H9 (cell line): Measurements from ENCODE around the gene EFNB1. TPM values are rescaled to one million over a fixed set of nuclear protein-coding genes. Genes with fewer than 3 reads are reported as not detected.

ENCODE experiments used
- DNase-seq: peaks from one replicate; pipeline ENCODE4 v3.0.0-alpha.2; 2017
- H2AFZ ChIP-seq: one replicate; pipeline ENCODE4 v1.6.1; 2013; ENCODE audit warnings: mild to moderate bottlenecking, low read length, control low read depth, moderate library complexity
- H2AK5ac ChIP-seq: 2 replicates; pipeline ENCODE4 v1.6.1; 2013; ENCODE audit warnings: low read length, control low read depth, mixed read lengths; ENCODE audit not compliant: insufficient read length
- H2BK120ac ChIP-seq: one replicate; pipeline ENCODE4 v1.6.1; 2013; ENCODE audit warnings: low read depth, mild to moderate bottlenecking, low read length, control low read depth, inconsistent platforms; ENCODE audit not compliant: poor library complexity, severe bottlenecking
- H2BK12ac ChIP-seq: 2 replicates; pipeline ENCODE4 v1.6.1; 2013; ENCODE audit warnings: low read length, control low read depth, mixed read lengths, low read depth; ENCODE audit not compliant: insufficient read length
- H2BK15ac ChIP-seq: 2 replicates; pipeline ENCODE4 v1.6.1; 2013; ENCODE audit warnings: low read depth, low read length, control low read depth
- H2BK20ac ChIP-seq: one replicate; pipeline ENCODE4 v1.6.1; 2013; ENCODE audit warnings: low read depth, mild to moderate bottlenecking, low read length, control low read depth, inconsistent platforms; ENCODE audit not compliant: poor library complexity, severe bottlenecking
- H2BK5ac ChIP-seq: 2 replicates; pipeline ENCODE4 v1.6.1; 2013; ENCODE audit warnings: low read length, control low read depth, mixed read lengths; ENCODE audit not compliant: insufficient read length
- H3K14ac ChIP-seq: 2 replicates; pipeline ENCODE4 v1.6.1; 2013; ENCODE audit warnings: low read length, control low read depth; ENCODE audit not compliant: insufficient read depth
- H3K18ac ChIP-seq: 2 replicates; pipeline ENCODE4 v1.6.1; 2013; ENCODE audit warnings: low read depth, mild to moderate bottlenecking, mixed read lengths, low read length, control low read depth; ENCODE audit not compliant: insufficient read length
- H3K23ac ChIP-seq: 2 replicates; pipeline ENCODE4 v1.6.1; 2013; ENCODE audit warnings: low read length, control low read depth, mixed read lengths, low read depth; ENCODE audit not compliant: insufficient read length
- H3K23me2 ChIP-seq: 2 replicates; pipeline ENCODE4 v1.6.1; 2013; ENCODE audit warnings: low read depth, mild to moderate bottlenecking, mixed read lengths, low read length, control low read depth; ENCODE audit not compliant: insufficient read length, poor library complexity, severe bottlenecking
- H3K27ac ChIP-seq: 2 replicates; pipeline ENCODE4 v1.5.1; 2013; ENCODE audit warnings: low read length, control low read depth, mixed read lengths, low read depth; ENCODE audit not compliant: insufficient read length
- H3K27me3 ChIP-seq: 2 replicates; pipeline ENCODE4 v1.6.1; 2013; ENCODE audit warnings: low read length, control low read depth, inconsistent platforms; ENCODE audit not compliant: insufficient read depth
- H3K4ac ChIP-seq: 2 replicates; pipeline ENCODE4 v1.6.1; 2013; ENCODE audit warnings: low read depth, mild to moderate bottlenecking, control low read depth, inconsistent platforms, low read length, moderate library complexity
- H3K4me1 ChIP-seq: 2 replicates; pipeline ENCODE4 v1.6.1; 2013; ENCODE audit warnings: low read length, control low read depth, inconsistent platforms; ENCODE audit not compliant: insufficient read depth
- H3K4me2 ChIP-seq: 2 replicates; pipeline ENCODE4 v1.6.1; 2013; ENCODE audit warnings: low read length, control low read depth, mixed read lengths; ENCODE audit not compliant: insufficient read length, insufficient read depth
- H3K56ac ChIP-seq: 2 replicates; pipeline ENCODE4 v1.6.1; 2013; ENCODE audit warnings: low read depth, mild to moderate bottlenecking, mixed read lengths, low read length, control low read depth; ENCODE audit not compliant: insufficient read length
- H3K79me1 ChIP-seq: 2 replicates; pipeline ENCODE4 v1.6.1; 2013; ENCODE audit warnings: low read depth, mild to moderate bottlenecking, moderate library complexity, low read length, control low read depth, inconsistent platforms; ENCODE audit not compliant: insufficient read depth, poor library complexity, severe bottlenecking
- H3K79me2 ChIP-seq: 2 replicates; pipeline ENCODE4 v1.6.1; 2013; ENCODE audit warnings: low read length, control low read depth, inconsistent platforms; ENCODE audit not compliant: insufficient read depth
- H3K9ac ChIP-seq: 2 replicates; pipeline ENCODE4 v1.6.1; 2013; ENCODE audit warnings: low read length, control low read depth, mixed read lengths; ENCODE audit not compliant: insufficient read length; ENCODE audit errors: extremely low read depth
- H3K9me3 ChIP-seq: one replicate; pipeline ENCODE4 v1.6.1; 2013; ENCODE audit warnings: low read depth, low read length, inconsistent platforms; ENCODE audit not compliant: control insufficient read depth
- H3T11ph ChIP-seq: one replicate; pipeline ENCODE4 v1.6.1; 2013; ENCODE audit warnings: mild to moderate bottlenecking, low read length, control low read depth, inconsistent platforms
- H4K20me1 ChIP-seq: one replicate; pipeline ENCODE4 v1.6.1; 2013; ENCODE audit not compliant: control insufficient read depth, insufficient read length, insufficient read depth
- H4K5ac ChIP-seq: 2 replicates; pipeline ENCODE4 v1.6.1; 2013; ENCODE audit warnings: low read depth, mild to moderate bottlenecking, mixed read lengths, low read length, control low read depth; ENCODE audit not compliant: insufficient read length
- H4K8ac ChIP-seq: replicated peaks from 2 replicates; pipeline ENCODE4 v1.6.1; 2013; ENCODE audit warnings: low read length, control low read depth, mixed read lengths, low read depth; ENCODE audit not compliant: insufficient read length
- H4K91ac ChIP-seq: 2 replicates; pipeline ENCODE4 v1.6.1; 2013; ENCODE audit warnings: low read depth, mild to moderate bottlenecking, moderate library complexity, mixed read lengths, low read length, control low read depth; ENCODE audit not compliant: insufficient read length
- H3K27ac Mint-ChIP-seq, 3 experiments: 2 replicates in 2 of 3; 3 replicates in 1 of 3; pipeline ENCODE4 v1.8.0; 2020 to 2021; ENCODE audit warnings: mixed read lengths in 3 of 3, mild to moderate bottlenecking in 1 of 3, moderate library complexity in 1 of 3
- H3K27me3 Mint-ChIP-seq: 2 replicates; pipeline ENCODE4 v1.8.0; 2021; ENCODE audit warnings: low read depth, mild to moderate bottlenecking, moderate library complexity, mixed read lengths
- H3K36me3 Mint-ChIP-seq, 3 experiments: 2 replicates in 2 of 3; 3 replicates in 1 of 3; pipeline ENCODE4 v1.8.0; 2020 to 2021; ENCODE audit warnings: low read depth in 3 of 3, mixed read lengths in 3 of 3; ENCODE audit not compliant: insufficient read depth in 1 of 3
- H3K4me1 Mint-ChIP-seq, 2 experiments: 2 replicates each; pipeline ENCODE4 v1.8.0; 2020; ENCODE audit warnings: mixed read lengths in 2 of 2
- H3K4me3 Mint-ChIP-seq, 2 experiments: 2 replicates in 1 of 2; 3 replicates in 1 of 2; pipeline ENCODE4 v1.8.0; 2020 to 2021; ENCODE audit warnings: mild to moderate bottlenecking in 2 of 2, mixed read lengths in 2 of 2, moderate library complexity in 1 of 2
- H3K9me3 Mint-ChIP-seq, 2 experiments: 2 replicates in 1 of 2; 3 replicates in 1 of 2; pipeline ENCODE4 v1.8.0; 2020; ENCODE audit warnings: mild to moderate bottlenecking in 2 of 2, mixed read lengths in 2 of 2, moderate library complexity in 1 of 2
- CTCF ChIP-seq: fragments of 200-600 bp; sonication (generic); conservative IDR thresholded peaks from 3 replicates; pipeline ENCODE4 v1.8.0; 2021; ENCODE audit warnings: antibody characterized with exemption, mild to moderate bottlenecking
- WGBS: extraction: QIAGEN DNeasy Blood & Tissue Kit; methylation state at CpG from one replicate; pipeline ENCODE4 v1.1.7; 2013; ENCODE audit warnings: missing lambda C conversion rate, low lambda C conversion rate, mixed read lengths; ENCODE audit not compliant: insufficient read length; ENCODE audit errors: extremely low coverage; 5-methylcytosine and 5-hydroxymethylcytosine counted together
- total RNA-seq: library from RNA; stranded (reverse); gene quantifications from 2 replicates; pipeline ENCODE4 v1.2.1, GENCODE V29; 2021

Gene EFNB1
- total RNA-seq, 1 experiment from 2014 or later: 3.1 TPM

GRCh38 chrX:68792083-68792482, 36.7 kb upstream of the EFNB1 start:
- H3K9me3 Mint-ChIP-seq: peaks cover 74 to 80% of the 10 kb centered on the region in 2 experiments
- H3T11ph ChIP-seq: no peak overlapping the region
- no CpG with 5 or more reads among the region's 1 CpG for WGBS
- H3K79me1 ChIP-seq: no peaks in the 10 kb centered on the region
- H3K79me2 ChIP-seq: no peaks in the 10 kb centered on the region
- H3K9me3 ChIP-seq: peaks cover 69% of the 10 kb centered on the region
- H3K23ac ChIP-seq: no peak overlapping the region
- H3K18ac ChIP-seq: no peak overlapping the region
- H3K23me2 ChIP-seq: no peaks in the 10 kb centered on the region
- no peak for TF ChIP-seq CTCF
- H3K27me3 ChIP-seq: no peaks in the 10 kb centered on the region
- DNase-seq: no peak
- no peaks in the 10 kb centered on the region for H3K4me1 Mint-ChIP-seq
- peaks cover 34% of the 10 kb centered on the region for H3K27me3 Mint-ChIP-seq
- H2BK15ac ChIP-seq: no peak overlapping the region
- H4K8ac ChIP-seq: no peak overlapping the region
- H2AK5ac ChIP-seq: no peak overlapping the region
- H2BK12ac ChIP-seq: no peak overlapping the region
- H3K14ac ChIP-seq: no peak overlapping the region
- H4K20me1 ChIP-seq: no peaks in the 10 kb centered on the region
- H2AFZ ChIP-seq: no peak overlapping the region
- H3K56ac ChIP-seq: no peak overlapping the region
- no peak overlapping the region for H3K27ac ChIP-seq
- H4K5ac ChIP-seq: no peak overlapping the region
- H2BK20ac ChIP-seq: no peak overlapping the region
- H4K91ac ChIP-seq: no peak overlapping the region
- no peak overlapping the region for H3K4ac ChIP-seq
- no peak overlapping the region for H2BK5ac ChIP-seq
- no peak overlapping the region for H3K4me3 Mint-ChIP-seq
- H3K4me2 ChIP-seq: no peak overlapping the region
- peaks cover 0 to 1% (median 0%) of the 10 kb centered on the region in 3 experiments; a peak in 4 of 7 replicates for H3K36me3 Mint-ChIP-seq
- no peaks in the 10 kb centered on the region for H3K4me1 ChIP-seq
- H3K27ac Mint-ChIP-seq: no peak overlapping the region
- H3K9ac ChIP-seq: no peak overlapping the region
- no peak overlapping the region for H2BK120ac ChIP-seq
